ENCODE results near the gene RAPGEF3. TPM values are rescaled to one million over a fixed set of nuclear protein-coding genes. Genes with fewer than 3 reads are reported as not detected.

Gene RAPGEF3
- total and polyA plus RNA-seq, 2 of the 13 experiments (the other 11 are each of a cell fraction or from before 2014, with no cell fraction given), result 0.07 TPM

- TF ChIP-seq ZFP82 (CRISPR knock-in tag; IDR thresholded peaks at IDR 0.05; ENCODE audit: borderline replicate concordance) (no peak), SALL2 (CRISPR knock-in tag; IDR thresholded peaks at IDR 0.05) (no peak)
Measured at GRCh38 chr12:47744778-47745436, 13.8 kb downstream of the RAPGEF3 start (continued).

GRCh38 chr12:47744005-47744651 lies 14.6 kb downstream of the RAPGEF3 start:
- BruUV-seq (replicated peaks), result no TSS peak
- peaks cover 16 to 57% of the 10 kb centered on the region in 2 experiments; a peak in 4 of 5 replicates for H3K27me3 ChIP-seq (ENCODE audit: control insufficient read depth in 1 of 2, insufficient read depth in 2 of 2, low read length in 2 of 2)
- DNase-seq (ENCODE audit: low spot score), result peak; percentile 25
- ChIA-PET CTCF (ENCODE audit: low intra/inter-chr PET ratio, low total read pairs) (interaction anchor here (2.0 to 3.8 kb wide), 3 partner anchors 23 to 94 kb away, joined by 15 to 21 read pairs (median 16); no protein-coding TSS in a partner anchor), POLR2A (no interaction called here)
- intact Hi-C loops (cut with micrococcal nuclease; ENCODE audit: unreplicated experiment) (no loop called here), in situ Hi-C loops (cut with HindIII; ENCODE audit: extremely low pct_ligation_motif_present, low pct_unique_long_range_greater_than_20kb) (loop anchor here (5.0 kb wide), 1 partner anchor 33 kb away; no protein-coding TSS in a partner anchor)
- no peak for FAIRE-seq
- H3K4me2 ChIP-seq (ENCODE audit: low read depth, low read length), result no peak overlapping the region
- no peaks in the 10 kb centered on the region for H3K79me2 ChIP-seq (ENCODE audit: insufficient read depth, low read length)
- TF ChIP-seq TSC22D2 (CRISPR knock-in tag; IDR thresholded peaks at IDR 0.05; ENCODE audit: borderline replicate concordance), result 0 out of 2 replicates have a peak, but pooled peaks have one; percentile 39
- TF ChIP-seq ZNF768 (CRISPR knock-in tag; IDR thresholded peaks at IDR 0.05), result peak; percentile 79
- peak; percentile 60 for TF ChIP-seq STAG1 (CRISPR knock-in tag; IDR thresholded peaks at IDR 0.05)
- TF ChIP-seq TEAD3 (CRISPR knock-in tag; optimal IDR thresholded peaks at IDR 0.05; ENCODE audit: borderline replicate concordance), result peak; percentile 82
- TF ChIP-seq, protein P1, sequence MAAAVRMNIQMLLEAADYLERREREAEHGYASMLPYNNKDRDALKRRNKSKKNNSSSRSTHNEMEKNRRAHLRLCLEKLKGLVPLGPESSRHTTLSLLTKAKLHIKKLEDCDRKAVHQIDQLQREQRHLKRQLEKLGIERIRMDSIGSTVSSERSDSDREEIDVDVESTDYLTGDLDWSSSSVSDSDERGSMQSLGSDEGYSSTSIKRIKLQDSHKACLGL (CRISPR knock-in tag; IDR thresholded peaks at IDR 0.05), result no peak
- peak; percentile 35; the same call in 1 of the 2 replicates for TF ChIP-seq RAD21 (CRISPR knock-in tag; IDR thresholded peaks at IDR 0.05)
- TF ChIP-seq ZMYM4 (CRISPR knock-in tag; IDR thresholded peaks at IDR 0.05), result no peak
- peak; percentile 29 for TF ChIP-seq XRCC5 (optimal IDR thresholded peaks at IDR 0.05; ENCODE audit: low read length)
- TF ChIP-seq CTCF (CRISPR knock-in tag; IDR thresholded peaks at IDR 0.05), result peak; percentile 72
- TF ChIP-seq ZEB1 (IDR thresholded peaks at IDR 0.05; ENCODE audit: insufficient replicate concordance, low read depth), result peak; percentile 99
- TF ChIP-seq SMC3 (IDR thresholded peaks at IDR 0.05; ENCODE audit: low read length), result peak; percentile 31; the same call in 1 of the 2 replicates
- TF ChIP-seq KLF11 (CRISPR knock-in tag; IDR thresholded peaks at IDR 0.05), result no peak
- ATAC-seq, result peak; percentile 25; the same call in 1 of the 3 replicates
- peaks cover 20% of the 10 kb centered on the region for H3K4me1 ChIP-seq (ENCODE audit: insufficient read depth, low read length)
- H3K9me3 ChIP-seq (ENCODE audit: low read length), result no peaks in the 10 kb centered on the region
- H3K36me3 ChIP-seq (replicated peaks in 1 of 2; ENCODE audit: control insufficient read depth in 1 of 2, insufficient read depth in 2 of 2, low read length in 2 of 2), result no peaks in the 10 kb centered on the region
- no peak overlapping the region for H3K4me3 ChIP-seq (replicated peaks in 1 of 3; ENCODE audit: insufficient read depth in 1 of 3, low read depth in 2 of 3, low read length in 3 of 3)
- H3K27ac ChIP-seq (ENCODE audit: extremely low read length, insufficient read depth, low read length), result no peak overlapping the region
- WGBS (ENCODE audit: low lambda C conversion rate), result 12% methylated on average over 10 of the region's 10 CpGs
- no peaks in the 10 kb centered on the region for H4K20me1 ChIP-seq (ENCODE audit: insufficient read depth, low read length)
- no peak overlapping the region for H3K9ac ChIP-seq (ENCODE audit: insufficient read depth, low read depth, low read length)
- no peak overlapping the region for H2AFZ ChIP-seq (ENCODE audit: low read length)
